Measurements from ENCODE around the gene MED15. TPM values are rescaled to one million over a fixed set of nuclear protein-coding genes. Genes with fewer than 3 reads are reported as not detected.

The MED15 gene
- polyA plus RNA-seq, 1 experiment, result 42.7 TPM

DNA sequence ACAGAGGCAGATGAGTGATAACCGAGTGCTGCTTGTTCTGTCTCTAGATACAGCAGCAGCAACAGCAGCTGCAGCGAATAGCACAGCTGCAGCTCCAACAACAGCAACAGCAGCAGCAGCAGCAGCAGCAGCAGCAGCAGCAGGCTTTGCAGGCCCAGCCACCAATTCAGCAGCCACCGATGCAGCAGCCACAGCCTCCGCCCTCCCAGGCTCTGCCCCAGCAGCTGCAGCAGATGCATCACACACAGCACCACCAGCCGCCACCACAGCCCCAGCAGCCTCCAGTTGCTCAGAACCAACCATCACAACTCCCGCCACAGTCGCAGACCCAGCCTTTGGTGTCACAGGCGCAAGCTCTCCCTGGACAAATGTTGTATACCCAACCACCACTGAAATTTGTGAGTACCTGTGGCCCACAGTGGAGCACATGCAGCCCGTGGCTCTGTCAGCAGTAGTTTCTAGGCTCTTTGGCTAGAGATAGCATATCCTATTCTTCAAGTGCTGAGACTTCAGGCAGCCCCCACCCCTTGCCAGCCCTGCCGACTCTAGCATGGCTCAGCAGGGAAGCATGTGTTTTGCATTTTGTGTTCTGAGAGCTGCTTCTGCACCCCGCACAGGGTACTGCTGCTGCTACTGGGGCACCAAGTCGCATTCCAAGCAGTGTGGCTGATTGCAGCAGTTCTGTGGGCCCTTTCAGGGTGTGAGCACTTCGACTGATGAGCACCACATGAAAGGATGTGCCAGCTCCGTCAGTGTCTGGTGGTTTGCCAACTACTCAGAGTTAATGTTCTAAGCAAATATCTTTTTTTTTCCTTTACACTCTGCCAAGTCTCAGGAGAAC is 59.2 kb downstream of the MED15 start:
- Histone ChIP-seq H3K36me3 (ENCODE audit: control insufficient read depth, insufficient read depth, low read length) (peaks cover 36% of the 10 kb centered on the region), H3K27me3 (ENCODE audit: control insufficient read depth, insufficient read depth, low read length) (no peaks in the 10 kb centered on the region), H3K4me3 (ENCODE audit: low read depth, low read length) (no peak overlapping the region)
- no peak for DNase-seq (ENCODE audit: low read depth)
- TF ChIP-seq CTCF (IDR thresholded peaks at IDR 0.05; ENCODE audit: insufficient read depth, low read depth, low read length), result no peak
- CTCF ChIA-PET, result interaction anchor here (0.6 to 11.0 kb wide), 11 partner anchors 13 to 99 kb away, joined by 3 to 184 read pairs (median 4); no protein-coding TSS in a partner anchor
- POLR2A ChIA-PET, result interaction anchor here (0.6 to 1.2 kb wide), 2 partner anchors 57 to 331 kb away, joined by 3 to 19 read pairs; no protein-coding TSS in a partner anchor

GRCh38 chr22:20567371-20567847 is 60.0 kb downstream of the MED15 start:
- POLR2A ChIA-PET, result interaction anchor here (1.2 kb wide), 1 partner anchor 58 kb away, joined by 3 read pairs; no protein-coding TSS in a partner anchor
- peaks cover 38% of the 10 kb centered on the region for H3K36me3 ChIP-seq (ENCODE audit: control insufficient read depth, insufficient read depth, low read length)
- CTCF ChIA-PET, result interaction anchor here (0.8 to 11.0 kb wide), 14 partner anchors 11 to 149 kb away, joined by 3 to 184 read pairs (median 4); no protein-coding TSS in a partner anchor
- DNase-seq (ENCODE audit: low read depth), result peak; percentile 56
- no peak overlapping the region for H3K4me3 ChIP-seq (ENCODE audit: low read depth, low read length)
- no peak for TF ChIP-seq CTCF (IDR thresholded peaks at IDR 0.05; ENCODE audit: insufficient read depth, low read depth, low read length)
- no peaks in the 10 kb centered on the region for H3K27me3 ChIP-seq (ENCODE audit: control insufficient read depth, insufficient read depth, low read length)

GRCh38 chr22:20567993-20568417 is 60.6 kb downstream of the MED15 start:
- H3K27me3 ChIP-seq (ENCODE audit: control insufficient read depth, insufficient read depth, low read length), result no peaks in the 10 kb centered on the region
- no peak overlapping the region for H3K4me3 ChIP-seq (ENCODE audit: low read depth, low read length)
- no peak for DNase-seq (ENCODE audit: low read depth)
- peaks cover 41% of the 10 kb centered on the region for H3K36me3 ChIP-seq (ENCODE audit: control insufficient read depth, insufficient read depth, low read length)
- peak; percentile 73 for TF ChIP-seq CTCF (IDR thresholded peaks at IDR 0.05; ENCODE audit: insufficient read depth, low read depth, low read length)
- POLR2A ChIA-PET, result no interaction called here
- CTCF ChIA-PET, result interaction anchor here (0.8 to 11.0 kb wide), 16 partner anchors 10 to 150 kb away, joined by 3 to 184 read pairs (median 4); no protein-coding TSS in a partner anchor

GRCh38 chr22:20568502-20569058 is 61.2 kb downstream of the MED15 start:
- POLR2A ChIA-PET, result interaction anchor here (0.5 to 0.9 kb wide), 3 partner anchors 11 to 61 kb away, joined by 3 to 7 read pairs (median 3); partner anchors contain the start of gene MED15
- Histone ChIP-seq H3K27me3 (ENCODE audit: control insufficient read depth, insufficient read depth, low read length) (no peaks in the 10 kb centered on the region), H3K4me3 (ENCODE audit: low read depth, low read length) (no peak overlapping the region), H3K36me3 (ENCODE audit: control insufficient read depth, insufficient read depth, low read length) (peaks cover 41% of the 10 kb centered on the region)
- CTCF ChIA-PET, result interaction anchor here (0.8 to 11.0 kb wide), 22 partner anchors 9 to 150 kb away, joined by 3 to 184 read pairs (median 4); partner anchors contain the start of gene MED15
- DNase-seq (ENCODE audit: low read depth), result no peak
- TF ChIP-seq CTCF (IDR thresholded peaks at IDR 0.05; ENCODE audit: insufficient read depth, low read depth, low read length), result no peak
